ENCODE results near the gene MRPL17. TPM values are rescaled to one million over a fixed set of nuclear protein-coding genes. Genes with fewer than 3 reads are reported as not detected.

MRPL17 gene
- total RNA-seq, 6 experiments from 2014 or later, result 79.5 to 111 (median 89.4) TPM

GRCh38 chr11:6631361-6631890 lies 51.7 kb downstream of the MRPL17 start:
- no peaks in the 10 kb centered on the region for H3K9me3 Mint-ChIP-seq
- no peak overlapping the region for H3K27ac Mint-ChIP-seq
- no peaks in the 10 kb centered on the region for H3K4me1 Mint-ChIP-seq (ENCODE audit: low read depth)
- H3K27me3 Mint-ChIP-seq (ENCODE audit: insufficient read depth), result no peaks in the 10 kb centered on the region; the same call in 1 of the 2 replicates
- H3K36me3 Mint-ChIP-seq (ENCODE audit: low read depth), result no peaks in the 10 kb centered on the region
- TF ChIP-seq, protein P1, sequence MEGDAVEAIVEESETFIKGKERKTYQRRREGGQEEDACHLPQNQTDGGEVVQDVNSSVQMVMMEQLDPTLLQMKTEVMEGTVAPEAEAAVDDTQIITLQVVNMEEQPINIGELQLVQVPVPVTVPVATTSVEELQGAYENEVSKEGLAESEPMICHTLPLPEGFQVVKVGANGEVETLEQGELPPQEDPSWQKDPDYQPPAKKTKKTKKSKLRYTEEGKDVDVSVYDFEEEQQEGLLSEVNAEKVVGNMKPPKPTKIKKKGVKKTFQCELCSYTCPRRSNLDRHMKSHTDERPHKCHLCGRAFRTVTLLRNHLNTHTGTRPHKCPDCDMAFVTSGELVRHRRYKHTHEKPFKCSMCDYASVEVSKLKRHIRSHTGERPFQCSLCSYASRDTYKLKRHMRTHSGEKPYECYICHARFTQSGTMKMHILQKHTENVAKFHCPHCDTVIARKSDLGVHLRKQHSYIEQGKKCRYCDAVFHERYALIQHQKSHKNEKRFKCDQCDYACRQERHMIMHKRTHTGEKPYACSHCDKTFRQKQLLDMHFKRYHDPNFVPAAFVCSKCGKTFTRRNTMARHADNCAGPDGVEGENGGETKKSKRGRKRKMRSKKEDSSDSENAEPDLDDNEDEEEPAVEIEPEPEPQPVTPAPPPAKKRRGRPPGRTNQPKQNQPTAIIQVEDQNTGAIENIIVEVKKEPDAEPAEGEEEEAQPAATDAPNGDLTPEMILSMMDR (IDR thresholded peaks at IDR 0.05), result no peak
- no peak for DNase-seq
- no peak overlapping the region for H3K4me3 Mint-ChIP-seq

GRCh38 chr11:6630632-6631291 lies 52.4 kb downstream of the MRPL17 start:
- Mint-ChIP-seq H3K9me3 (no peaks in the 10 kb centered on the region), H3K36me3 (ENCODE audit: low read depth) (no peaks in the 10 kb centered on the region), H3K27me3 (ENCODE audit: insufficient read depth) (no peaks in the 10 kb centered on the region; the same call in 1 of the 2 replicates), H3K27ac (no peak overlapping the region), H3K4me3 (no peak overlapping the region), H3K4me1 (ENCODE audit: low read depth) (no peaks in the 10 kb centered on the region)
- TF ChIP-seq, protein P1 (IDR thresholded peaks at IDR 0.05), result no peak
- no peak for DNase-seq

Other genes starting within 250 kb of the MRPL17 start
- gene HPX, start 242.4 kb downstream of the MRPL17 start, total RNA-seq (2021; fragmentation: NEBNext Ultra II Directional; extraction: Animal tissue kit (Norgen Biotek cat#: 25700)), result under 1 TPM; 0.29 to 0.76 (median 0.55) TPM
- 10 to 100 TPM; 14.3 to 19.1 (median 17.4) TPM for gene TRIM3, start 209.4 kb downstream of the MRPL17 start, total RNA-seq (2021; fragmentation: NEBNext Ultra II Directional; extraction: Animal tissue kit (Norgen Biotek cat#: 25700))
- gene ARFIP2, start 202.0 kb downstream of the MRPL17 start, total RNA-seq (2021; fragmentation: NEBNext Ultra II Directional; extraction: Animal tissue kit (Norgen Biotek cat#: 25700)), result 10 to 100 TPM; 60.9 to 72.4 (median 67.7) TPM
- 10 to 100 TPM; 29.0 to 39.3 (median 31.0) TPM for gene TIMM10B, start 201.8 kb downstream of the MRPL17 start, total RNA-seq (2021; fragmentation: NEBNext Ultra II Directional; extraction: Animal tissue kit (Norgen Biotek cat#: 25700))
- 1 to 10 TPM; 1.4 to 2.3 (median 1.6) TPM for gene DNHD1, start 186.1 kb downstream of the MRPL17 start, total RNA-seq (2021; fragmentation: NEBNext Ultra II Directional; extraction: Animal tissue kit (Norgen Biotek cat#: 25700))
- gene RRP8, start 79.7 kb downstream of the MRPL17 start, total RNA-seq (2021; fragmentation: NEBNext Ultra II Directional; extraction: Animal tissue kit (Norgen Biotek cat#: 25700)), result 10 to 100 TPM; 18.5 to 26.7 (median 20.2) TPM
- 100 to 1,000 TPM; 195 to 245 (median 223) TPM for gene ILK, start 79.6 kb downstream of the MRPL17 start, total RNA-seq (2021; fragmentation: NEBNext Ultra II Directional; extraction: Animal tissue kit (Norgen Biotek cat#: 25700))
- 100 to 1,000 TPM; 148 to 205 (median 192) TPM for gene TAF10, start 71.1 kb downstream of the MRPL17 start, total RNA-seq (2021; fragmentation: NEBNext Ultra II Directional; extraction: Animal tissue kit (Norgen Biotek cat#: 25700))
- gene TPP1, start 63.9 kb downstream of the MRPL17 start, total RNA-seq (2021; fragmentation: NEBNext Ultra II Directional; extraction: Animal tissue kit (Norgen Biotek cat#: 25700)), result 10 to 100 TPM; 50.1 to 61.7 (median 54.1) TPM
- gene DCHS1, start 27.5 kb downstream of the MRPL17 start, total RNA-seq (2021; fragmentation: NEBNext Ultra II Directional; extraction: Animal tissue kit (Norgen Biotek cat#: 25700)), result 1 to 10 TPM; 1.4 to 2.8 (median 2.3) TPM
- gene OR2AG2, start 88.6 kb upstream of the MRPL17 start, total RNA-seq (2021; fragmentation: NEBNext Ultra II Directional; extraction: Animal tissue kit (Norgen Biotek cat#: 25700)), result under 1 TPM in 5 of 6 experiments, not detected in 1; 0.07 to 0.14 (median 0.08) TPM
- gene OR2AG1, start 99.7 kb upstream of the MRPL17 start, total RNA-seq (2021; fragmentation: NEBNext Ultra II Directional; extraction: Animal tissue kit (Norgen Biotek cat#: 25700)), result not detected
- gene OR6A2, start 116.3 kb upstream of the MRPL17 start, total RNA-seq (2021; fragmentation: NEBNext Ultra II Directional; extraction: Animal tissue kit (Norgen Biotek cat#: 25700)), result under 1 TPM in 1 of 6 experiments, not detected in 5; 0.12 TPM
- gene OR10A5, start 162.3 kb upstream of the MRPL17 start, total RNA-seq (2021; fragmentation: NEBNext Ultra II Directional; extraction: Animal tissue kit (Norgen Biotek cat#: 25700)), result not detected
- not detected for gene OR10A2, start 179.7 kb upstream of the MRPL17 start, total RNA-seq (2021; fragmentation: NEBNext Ultra II Directional; extraction: Animal tissue kit (Norgen Biotek cat#: 25700))
- gene OR10A4, start 193.3 kb upstream of the MRPL17 start, total RNA-seq (2021; fragmentation: NEBNext Ultra II Directional; extraction: Animal tissue kit (Norgen Biotek cat#: 25700)), result not detected
- gene OR2D2, start 209.2 kb upstream of the MRPL17 start, total RNA-seq (2021; fragmentation: NEBNext Ultra II Directional; extraction: Animal tissue kit (Norgen Biotek cat#: 25700)), result not detected
- gene OR2D3, start 237.7 kb upstream of the MRPL17 start, total RNA-seq (2021; fragmentation: NEBNext Ultra II Directional; extraction: Animal tissue kit (Norgen Biotek cat#: 25700)), result not detected
- gene ZNF215, start 243.1 kb upstream of the MRPL17 start, total RNA-seq (2021; fragmentation: NEBNext Ultra II Directional; extraction: Animal tissue kit (Norgen Biotek cat#: 25700)), result 1 to 10 TPM; 4.7 to 6.5 (median 5.6) TPM